Aorta (tissue), 5 donors: ENCODE results near the gene ZRANB2. TPM values are rescaled to one million over a fixed set of nuclear protein-coding genes. Genes with fewer than 3 reads are reported as not detected.

Experiments used
- ATAC-seq: fragments of 200-7000 bp; cut with Tn5 transposase; one replicate; pipeline ENCODE4 v1.9.1; 2022; ENCODE audit warnings: moderate library complexity; ENCODE audit not compliant: low FRiP score
- DNase-seq, 2 donors: peaks; one replicate each; pipeline ENCODE4 v3.0.0-alpha.2; 2020
- H3K27ac ChIP-seq, 2 donors: one replicate each; pipeline ENCODE4 v1.5.1; 2013; ENCODE audit warnings: low read length in 2 of 2, mild to moderate bottlenecking in 2 of 2, moderate library complexity in 2 of 2, control low read depth in 1 of 2, inconsistent platforms in 1 of 2, low read depth in 1 of 2
- H3K27me3 ChIP-seq, 2 donors: one replicate each; pipeline ENCODE4 v1.6.1; 2013; ENCODE audit warnings: control low read depth in 1 of 2, low read length in 1 of 2, mild to moderate bottlenecking in 1 of 2, moderate library complexity in 1 of 2; ENCODE audit not compliant: insufficient read depth in 2 of 2, control insufficient read depth in 1 of 2
- H3K36me3 ChIP-seq, 2 donors: one replicate each; pipeline ENCODE4 v1.6.1; 2013; ENCODE audit warnings: control low read depth in 1 of 2, low read length in 1 of 2, mild to moderate bottlenecking in 1 of 2; ENCODE audit not compliant: insufficient read depth in 2 of 2, control insufficient read depth in 1 of 2
- H3K4me1 ChIP-seq, 2 donors: one replicate each; pipeline ENCODE4 v1.6.1; 2013; ENCODE audit warnings: low read length in 2 of 2, control low read depth in 1 of 2, mild to moderate bottlenecking in 1 of 2, moderate library complexity in 1 of 2; ENCODE audit not compliant: insufficient read depth in 2 of 2, control insufficient read depth in 1 of 2
- H3K4me3 ChIP-seq, 2 donors: one replicate each; pipeline ENCODE4 v1.5.1; 2013; ENCODE audit warnings: low read length in 2 of 2, control low read depth in 1 of 2, mild to moderate bottlenecking in 1 of 2
- H3K9me3 ChIP-seq: one replicate; pipeline ENCODE4 v1.6.1; 2013; ENCODE audit warnings: mild to moderate bottlenecking, low read length; ENCODE audit not compliant: control insufficient read depth
- WGBS, 2 donors: extraction: QIAGEN DNeasy Blood & Tissue Kit; methylation state at CpG; one replicate each; pipeline ENCODE4 v1.1.7; 2013; 5-methylcytosine and 5-hydroxymethylcytosine counted together
- intact Hi-C, 2 donors: fragments of 100-400 bp; cut with DNase I; formaldehyde crosslinking; loops; one replicate each; pipeline versions ENCODE4 v1.14.2 to v1.15.0; 2022
- polyA plus RNA-seq, 2 donors: library from polyadenylated mRNA; stranded (reverse); fragments of 200-250 nt; gene quantifications; one replicate each; pipeline ENCODE4 v1.2.3, GENCODE V29; 2013
- total RNA-seq, 2 donors: library from RNA; stranded (reverse); fragmentation: NEBNext Ultra II Directional; extraction: Animal tissue kit (Norgen Biotek cat#: 25700); gene quantifications; one replicate each; pipeline ENCODE4 v1.2.1, GENCODE V29; 2021
- donor health status: healthy with polysubstance abuse.
- donor health status: Bipolar disorder and iron deficiency.
- donor health status: DM: no; HTN: no; CAD: no.
- donor health status: DM: no; HTN: no; CAD: no.
- donor health status: DM: yes; HTN: yes; CAD: no.

The ZRANB2 gene
- total and polyA plus RNA-seq, 4 donors = 26.3 to 118 (median 100) TPM

DNA sequence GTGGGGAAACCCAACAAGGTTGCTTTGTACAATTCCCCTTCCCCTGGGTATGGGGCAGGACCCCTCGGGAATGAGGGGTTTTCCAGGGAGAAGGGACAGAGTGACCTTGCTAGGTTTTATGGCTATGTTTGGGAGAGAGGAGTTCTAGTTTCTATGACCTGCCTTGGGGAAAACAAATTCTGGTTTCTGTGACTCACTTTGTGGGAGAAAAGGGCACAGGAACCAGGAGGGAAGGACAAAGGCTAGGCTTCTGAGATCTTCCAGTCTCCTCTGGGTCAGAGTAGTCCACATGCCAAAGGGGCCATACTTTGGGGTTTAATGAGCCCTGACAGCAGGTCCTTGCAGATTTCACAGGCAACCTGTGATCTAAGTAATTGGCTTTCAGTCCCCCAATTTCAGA is 27.7 kb downstream of the ZRANB2 start:
- Histone ChIP-seq H3K9me3 (no peaks in the 10 kb centered on the region), H3K4me3 (no peak overlapping the region), H3K36me3 (no peaks in the 10 kb centered on the region), H3K27me3 (no peaks in the 10 kb centered on the region), H3K4me1 (no peaks in the 10 kb centered on the region), H3K27ac (no peak overlapping the region)
- no peak for ATAC-seq
- WGBS, 2 donors = 51 to 58% methylated on average over 1 of the region's 1 CpG
- intact Hi-C loops = no loop called here
- no peak for DNase-seq

DNA sequence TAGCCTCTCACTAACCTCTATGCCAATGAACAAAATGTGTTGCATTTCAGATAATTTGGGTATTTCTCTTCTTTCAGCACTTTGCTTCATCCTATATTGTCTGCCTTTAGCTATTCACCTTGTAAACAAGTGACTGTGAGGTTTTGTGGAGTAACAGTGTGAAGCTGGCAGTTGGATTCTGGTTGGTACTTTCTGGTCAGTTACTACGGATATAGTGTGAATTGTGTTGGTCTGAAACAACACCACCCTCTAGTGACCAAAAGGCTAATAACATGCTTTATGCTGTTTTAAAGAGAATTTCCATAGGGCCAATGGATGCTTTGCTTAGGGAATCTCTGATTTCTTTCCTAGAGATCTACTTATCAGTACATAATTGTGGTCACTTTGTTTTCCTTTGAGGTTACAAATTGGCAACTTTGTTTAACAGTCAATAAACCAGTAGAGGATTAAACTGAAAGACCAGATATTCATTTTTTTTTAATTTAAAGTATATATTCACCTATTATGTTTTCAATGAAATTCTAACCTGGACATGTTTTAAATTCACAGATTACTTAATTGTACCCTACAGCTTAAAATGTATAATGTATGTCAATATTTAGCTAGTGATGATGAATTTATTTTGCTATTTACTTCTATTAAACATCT is 30.8 kb downstream of the ZRANB2 start:
- Histone ChIP-seq H3K9me3 (no peaks in the 10 kb centered on the region), H3K4me3 (no peak overlapping the region), H3K36me3 (no peaks in the 10 kb centered on the region), H3K27ac (no peak overlapping the region), H3K27me3 (no peaks in the 10 kb centered on the region), H3K4me1 (no peaks in the 10 kb centered on the region)
- ATAC-seq (peak; percentile 42), DNase-seq (no peak)
- WGBS, 2 donors = 0 to 1% methylated on average over 1 of the region's 1 CpG
- intact Hi-C loops = loop anchor here (1.0 to 10.0 kb wide), 7 partner anchors 95 to 523 kb away; no protein-coding TSS in a partner anchor

DNA sequence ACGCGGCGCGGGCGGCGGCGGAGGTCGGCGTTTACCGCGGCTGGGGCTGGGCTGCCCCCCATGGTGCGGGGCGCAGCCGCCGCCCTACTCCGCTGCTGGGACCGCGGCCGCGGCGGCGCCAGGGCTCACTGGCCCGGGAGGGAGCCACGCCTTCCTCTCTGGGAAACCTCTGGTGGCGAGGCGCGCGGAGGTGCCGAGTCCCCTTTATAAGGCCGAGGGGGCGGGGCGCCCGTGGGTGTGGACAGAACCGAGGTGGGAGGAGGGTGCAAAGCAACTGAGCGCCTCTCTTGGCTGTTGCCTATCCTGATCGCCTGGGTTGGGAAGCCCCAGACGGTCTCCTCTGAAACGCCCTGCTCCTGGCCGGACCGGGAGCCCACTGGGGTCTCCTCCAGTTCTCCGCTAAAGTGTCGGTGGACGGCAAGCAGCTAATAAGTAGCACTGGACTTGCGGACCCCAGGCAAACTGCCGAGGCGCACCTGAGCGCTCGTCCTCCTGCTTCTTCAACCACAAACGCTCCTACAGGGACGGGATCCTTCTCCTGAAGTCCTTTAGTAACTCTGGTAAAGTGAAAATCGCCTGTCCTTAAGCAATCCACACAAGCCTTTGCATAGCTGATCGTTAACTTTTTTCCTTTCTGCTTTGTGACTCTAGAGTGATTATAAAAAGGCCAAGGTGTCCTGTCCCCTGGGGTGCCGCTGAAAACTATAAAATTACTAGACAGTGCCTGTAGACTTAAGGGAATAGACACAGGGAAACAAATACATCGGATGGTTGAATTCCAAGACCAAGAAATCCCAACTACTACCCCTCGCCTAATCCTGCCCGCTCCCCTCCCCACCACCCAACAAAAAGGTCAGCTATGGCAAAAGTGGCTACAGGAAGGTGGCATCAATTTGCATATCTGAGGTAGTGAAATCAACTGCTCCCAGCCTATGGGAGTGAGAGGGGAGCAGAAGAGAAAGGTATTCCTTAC is 32.9 kb downstream of the ZRANB2 start, which contains the start of gene PTGER3:
Gene PTGER3 (minus strand): TSS at position 182 of the 973 bp plus-strand sequence. CDS start 239 bp downstream, outside the sequence.
- no peaks in the 10 kb centered on the region for H3K9me3 ChIP-seq
- intact Hi-C loops = loop anchor here (5.0 to 10.0 kb wide), 4 partner anchors 93 to 521 kb away; no protein-coding TSS in a partner anchor
- peak; percentile 76 for ATAC-seq

DNA sequence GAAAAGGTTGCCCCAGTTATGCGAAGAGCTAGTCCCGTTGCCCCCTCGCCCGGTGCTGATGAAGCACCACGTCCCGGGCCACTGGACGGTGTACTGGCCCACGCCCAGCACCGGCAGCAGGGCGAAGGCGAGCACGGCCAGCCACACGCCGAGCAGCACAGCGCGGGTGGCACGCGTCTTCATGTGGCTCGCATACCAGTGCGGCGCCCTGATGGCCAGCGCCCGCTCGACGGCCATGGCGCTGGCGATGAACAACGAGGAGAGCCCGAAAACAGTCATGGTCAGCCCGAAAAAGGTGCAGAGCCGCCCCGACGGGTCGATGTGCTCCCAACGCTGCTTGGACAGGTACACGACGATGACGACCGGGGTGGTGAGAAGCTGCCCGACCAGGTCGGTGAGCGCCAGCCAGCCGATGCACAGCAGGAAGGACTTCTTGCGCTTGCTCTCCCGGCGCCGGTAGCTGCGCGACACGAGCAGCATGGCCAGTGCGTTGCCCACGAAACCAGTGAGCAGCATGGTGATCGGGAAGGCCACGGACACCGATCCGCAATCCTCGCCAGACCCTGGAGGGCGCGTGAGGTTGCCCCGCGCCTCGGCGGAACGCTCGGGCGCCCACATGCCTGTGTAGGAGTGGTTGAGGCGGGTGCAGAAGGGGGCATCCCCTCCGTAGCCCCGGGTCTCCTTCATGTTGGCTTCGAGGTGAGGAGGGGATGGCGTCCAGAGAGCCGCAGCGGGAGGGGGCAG is 33.8 kb downstream of the ZRANB2 start:
- Histone ChIP-seq H3K4me1 (no peaks in the 10 kb centered on the region), H3K4me3 (peak overlapping the region; percentile 50 to 82), H3K27ac (peak overlapping the region; percentile 1 to 66), H3K27me3 (no peaks in the 10 kb centered on the region), H3K9me3 (no peaks in the 10 kb centered on the region), H3K36me3 (no peaks in the 10 kb centered on the region)
- WGBS, 2 donors = 1% methylated on average over 65 to 73 of the region's 73 CpGs
- intact Hi-C loops = loop anchor here (5.0 to 10.0 kb wide), 4 partner anchors 92 to 520 kb away; no protein-coding TSS in a partner anchor
- peak; percentile 75 for ATAC-seq
- peak; percentile 55 to 78 for DNase-seq

More for the DNA sequence above, 32.9 kb downstream of the ZRANB2 start, which contains the start of gene PTGER3:
- Histone ChIP-seq H3K27ac (peak within 1 kb of the TSS; percentile 1 to 66), H3K27me3 (no peaks in the 10 kb centered on the region), H3K4me3 (peak within 1 kb of the TSS; percentile 50 to 82), H3K36me3 (no peaks in the 10 kb centered on the region), H3K4me1 (no peaks in the 10 kb centered on the region)
- 5 to 6% methylated on average over 43 to 56 of the region's 56 CpGs for WGBS, 2 donors
- peak; percentile 87 to 95 for DNase-seq

DNA sequence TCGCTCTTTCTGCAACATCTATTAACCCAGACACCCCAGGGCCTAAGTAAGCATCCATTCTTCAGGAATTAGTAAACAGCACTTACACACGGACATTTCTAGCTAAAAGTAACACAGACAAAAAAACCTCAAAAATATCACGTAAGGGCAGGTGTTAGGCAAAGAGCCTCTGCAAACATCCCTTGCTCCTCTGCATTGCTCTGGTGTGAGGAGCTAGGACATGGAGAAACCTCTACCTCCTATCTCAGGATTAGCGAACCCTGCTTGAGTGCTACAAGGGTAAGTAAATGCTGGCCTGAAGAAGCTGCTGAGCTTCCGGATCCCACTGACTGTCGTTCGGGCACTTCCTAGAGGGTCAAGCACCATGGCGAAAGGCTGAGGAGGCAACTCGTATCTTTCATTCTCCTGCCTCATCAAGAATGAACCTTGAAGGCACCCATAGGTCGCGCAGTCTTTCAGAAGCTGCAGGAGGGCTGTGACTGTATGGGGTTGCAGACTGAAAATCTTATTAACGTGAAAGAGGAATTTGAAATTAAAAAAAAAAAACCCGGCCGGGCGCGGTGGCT is 35.3 kb downstream of the ZRANB2 start:
- Histone ChIP-seq H3K27ac (peak overlapping the region; percentile 52 to 61), H3K4me1 (no peaks in the 10 kb centered on the region), H3K9me3 (no peaks in the 10 kb centered on the region), H3K36me3 (no peaks in the 10 kb centered on the region), H3K27me3 (no peaks in the 10 kb centered on the region), H3K4me3 (peak overlapping the region; percentile 81 to 94)
- DNase-seq (peak in 1 of 2 donors; percentile 64), ATAC-seq (peak; percentile 30)
- WGBS, 2 donors = 5 to 15% methylated on average over 16 of the region's 16 CpGs
- intact Hi-C loops = loop anchor here (5.0 to 10.0 kb wide), 4 partner anchors 91 to 518 kb away; no protein-coding TSS in a partner anchor

DNA sequence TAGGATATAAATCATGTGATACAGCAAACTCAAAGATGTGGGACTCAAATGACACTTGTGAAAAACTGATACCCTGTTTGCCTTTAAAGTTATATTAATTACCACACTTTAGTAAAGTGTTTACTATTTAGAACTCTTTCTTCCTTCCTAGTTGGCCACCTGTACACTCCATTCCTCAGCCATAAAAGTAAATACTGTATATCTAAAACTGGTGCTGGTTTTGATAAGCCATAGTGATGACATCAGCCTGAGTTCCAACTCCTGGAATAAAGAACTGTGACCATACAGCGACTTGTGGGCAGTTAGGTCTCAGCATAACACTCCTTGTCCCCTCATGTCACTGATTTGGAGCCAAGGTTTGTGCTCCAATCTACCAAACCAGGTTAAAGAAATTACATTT is 36.0 kb downstream of the ZRANB2 start:
- DNase-seq (no peak), ATAC-seq (no peak)
- Histone ChIP-seq H3K9me3 (no peaks in the 10 kb centered on the region), H3K27ac (no peak overlapping the region), H3K36me3 (no peaks in the 10 kb centered on the region), H3K4me3 (peak overlapping the region; percentile 81 to 94), H3K27me3 (no peaks in the 10 kb centered on the region), H3K4me1 (no peaks in the 10 kb centered on the region)
- intact Hi-C loops = loop anchor here (5.0 to 10.0 kb wide), 4 partner anchors 90 to 518 kb away; no protein-coding TSS in a partner anchor
- WGBS, 2 donors = 12 to 14% methylated on average over 1 of the region's 1 CpG

DNA sequence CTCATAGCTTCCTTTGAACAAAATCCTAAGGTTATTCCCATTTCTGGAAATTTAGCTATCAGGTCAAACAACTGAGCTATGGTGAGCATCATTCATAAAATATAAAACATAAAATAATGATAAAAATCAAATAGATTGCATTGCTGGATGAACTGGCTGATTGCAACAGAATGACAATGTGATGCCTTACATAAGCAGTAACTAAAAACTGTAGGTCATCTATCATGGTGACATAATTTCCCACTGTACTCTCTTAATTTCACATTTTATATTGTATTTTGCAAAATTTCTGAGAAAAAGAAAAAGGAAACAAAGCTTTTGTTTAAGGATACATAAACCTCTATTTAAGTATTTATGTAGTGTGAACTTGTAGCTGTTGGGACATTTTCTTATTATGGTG is 37.8 kb downstream of the ZRANB2 start:
- Histone ChIP-seq H3K27ac (no peak overlapping the region), H3K27me3 (no peaks in the 10 kb centered on the region), H3K4me3 (no peak overlapping the region), H3K36me3 (no peaks in the 10 kb centered on the region), H3K4me1 (no peaks in the 10 kb centered on the region), H3K9me3 (no peaks in the 10 kb centered on the region)
- DNase-seq (no peak), ATAC-seq (no peak)
- intact Hi-C loops = loop anchor here (10.0 kb wide), 2 partner anchors 88 to 168 kb away; no protein-coding TSS in a partner anchor

DNA sequence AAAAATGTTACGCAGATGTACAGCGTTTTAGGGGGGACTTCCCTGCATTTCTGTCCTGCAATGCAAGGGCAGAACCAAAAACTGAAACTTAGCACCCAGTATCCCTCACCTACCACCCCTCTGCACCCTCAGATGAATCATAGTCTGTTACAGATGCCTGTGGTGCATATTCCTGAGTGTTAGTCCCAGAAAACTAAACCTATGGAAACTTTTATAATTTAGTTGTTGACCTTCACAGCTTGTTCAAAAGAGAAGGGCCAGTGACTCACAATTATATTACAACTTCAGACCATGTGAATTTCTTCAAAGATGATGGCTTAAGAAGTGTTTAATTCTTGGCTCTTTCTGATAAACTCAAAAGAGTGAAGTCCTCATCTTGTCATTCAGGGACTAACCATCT is 39.0 kb downstream of the ZRANB2 start:
- no peaks in the 10 kb centered on the region for H3K36me3 ChIP-seq
- intact Hi-C loops = loop anchor here (10.0 kb wide), 2 partner anchors 87 to 167 kb away; no protein-coding TSS in a partner anchor
- no peak for DNase-seq
- no peak overlapping the region for H3K4me3 ChIP-seq
- no peaks in the 10 kb centered on the region for H3K4me1 ChIP-seq
- H3K27ac ChIP-seq = peak overlapping the region in 1 of 2 donors; percentile 25
- ATAC-seq = no peak
- H3K9me3 ChIP-seq = no peaks in the 10 kb centered on the region
- no peaks in the 10 kb centered on the region for H3K27me3 ChIP-seq
- 41 to 44% methylated on average over 2 of the region's 2 CpGs for WGBS, 2 donors
